Neural progenitor cell (in vitro differentiated cells): ENCODE results near the gene ZNF385C. TPM values are rescaled to one million over a fixed set of nuclear protein-coding genes. Genes with fewer than 3 reads are reported as not detected.

Experiments
- DNase-seq: peaks from one replicate; pipeline ENCODE4 v3.0.0-alpha.2; 2016; ENCODE audit warnings: low spot score
- H2AFZ ChIP-seq: fragments of 200-600 bp; sonication (generic); replicated peaks from 2 replicates; pipeline ENCODE4 v1.6.1; 2016; ENCODE audit warnings: antibody characterized with exemption
- H3F3A ChIP-seq: fragments of 200-600 bp; sonication (generic); 2 replicates; pipeline ENCODE4 v1.6.1; 2016; ENCODE audit warnings: antibody characterized with exemption, low read depth
- H3K27ac ChIP-seq: fragments of 200-600 bp; sonication (generic); 2 replicates; pipeline ENCODE4 v1.5.1; 2016; ENCODE audit warnings: mild to moderate bottlenecking
- H3K27me3 ChIP-seq: fragments of 200-600 bp; sonication (generic); 2 replicates; pipeline ENCODE4 v1.6.1; 2016; ENCODE audit warnings: mild to moderate bottlenecking, moderate library complexity
- H3K36me3 ChIP-seq: fragments of 200-600 bp; sonication (generic); 2 replicates; pipeline ENCODE4 v1.5.1; 2016
- H3K4me1 ChIP-seq: fragments of 200-600 bp; sonication (generic); 2 replicates; pipeline ENCODE4 v1.6.1; 2016; ENCODE audit warnings: mixed run types
- H3K4me2 ChIP-seq: fragments of 200-600 bp; sonication (generic); 2 replicates; pipeline ENCODE4 v1.6.1; 2016
- H3K4me3 ChIP-seq: fragments of 200-600 bp; sonication (generic); 2 replicates; pipeline ENCODE4 v1.5.1; 2016
- H3K79me2 ChIP-seq: fragments of 200-600 bp; sonication (generic); 2 replicates; pipeline ENCODE4 v1.6.1; 2016; ENCODE audit warnings: low read depth
- H3K9ac ChIP-seq: fragments of 200-600 bp; sonication (generic); 2 replicates; pipeline ENCODE4 v1.6.1; 2016
- H3K9me3 ChIP-seq: fragments of 200-600 bp; sonication (generic); 2 replicates; pipeline ENCODE4 v1.5.1; 2016; ENCODE audit warnings: low read depth
- H4K20me1 ChIP-seq: fragments of 200-600 bp; sonication (generic); 2 replicates; pipeline ENCODE4 v1.6.1; 2016; ENCODE audit warnings: low read depth
- H3K27ac Mint-ChIP-seq: 3 replicates; pipeline ENCODE4 v1.8.0; 2021; ENCODE audit warnings: mixed read lengths
- H3K27me3 Mint-ChIP-seq: 2 replicates; pipeline ENCODE4 v1.8.0; 2022; ENCODE audit warnings: low read depth, mild to moderate bottlenecking, inconsistent platforms, moderate library complexity, mixed read lengths; ENCODE audit not compliant: insufficient read depth
- H3K36me3 Mint-ChIP-seq: 3 replicates; pipeline ENCODE4 v1.8.0; 2021; ENCODE audit warnings: mixed read lengths
- H3K4me1 Mint-ChIP-seq: 3 replicates; pipeline ENCODE4 v1.8.0; 2021; ENCODE audit warnings: mixed read lengths
- H3K4me3 Mint-ChIP-seq: 3 replicates; pipeline ENCODE4 v1.8.0; 2021; ENCODE audit warnings: mild to moderate bottlenecking, moderate library complexity, mixed read lengths
- H3K9me3 Mint-ChIP-seq: 3 replicates; pipeline ENCODE4 v1.8.0; 2020; ENCODE audit warnings: mixed read lengths
- EZH2 ChIP-seq: fragments of 200-600 bp; sonication (generic); IDR thresholded peaks from 2 replicates; pipeline ENCODE4 v1.6.1; 2017; ENCODE audit warnings: antibody characterized with exemption, mild to moderate bottlenecking, moderate library complexity
- EZH2phosphoT487 ChIP-seq: fragments of 200-600 bp; sonication (generic); IDR thresholded peaks from 2 replicates; pipeline ENCODE4 v1.6.1; 2017; ENCODE audit warnings: antibody characterized with exemption
- total RNA-seq: library from RNA; depleted of rRNA; stranded (reverse); fragments of >200 nt; gene quantifications from 2 replicates; pipeline ENCODE4 v1.2.3, GENCODE V29; 2015; ENCODE audit warnings: low replicate concordance
- TF ChIP-seq, protein P1 (sequence below): fragments of 200-600 bp; sonication (generic); IDR thresholded peaks from 2 replicates; pipeline ENCODE4 v1.5.1; 2017; ENCODE audit warnings: antibody characterized with exemption, mild to moderate bottlenecking

The ZNF385C gene
- total RNA-seq, 1 donor from 2014 or later = 5.0 TPM

GRCh38 chr17:42077755-42078154, 20.5 kb downstream of the ZNF385C start:
- H3F3A ChIP-seq = peaks cover 5% of the 10 kb centered on the region
- H3K4me3 Mint-ChIP-seq = no peak overlapping the region
- no peak overlapping the region for H3K9ac ChIP-seq
- no peaks in the 10 kb centered on the region for H3K36me3 ChIP-seq
- no peak overlapping the region for H3K27ac ChIP-seq
- no peaks in the 10 kb centered on the region for H3K9me3 ChIP-seq
- H3K79me2 ChIP-seq = no peaks in the 10 kb centered on the region
- peaks cover 17% of the 10 kb centered on the region for H3K27me3 Mint-ChIP-seq
- H3K4me1 Mint-ChIP-seq = peaks cover 12% of the 10 kb centered on the region
- no peaks in the 10 kb centered on the region for H4K20me1 ChIP-seq
- H3K4me3 ChIP-seq = no peak overlapping the region
- no peak for DNase-seq
- H2AFZ ChIP-seq = peak overlapping the region; percentile 38
- no peaks in the 10 kb centered on the region for H3K36me3 Mint-ChIP-seq
- peaks cover 9% of the 10 kb centered on the region for H3K4me1 ChIP-seq
- TF ChIP-seq, protein P1, sequence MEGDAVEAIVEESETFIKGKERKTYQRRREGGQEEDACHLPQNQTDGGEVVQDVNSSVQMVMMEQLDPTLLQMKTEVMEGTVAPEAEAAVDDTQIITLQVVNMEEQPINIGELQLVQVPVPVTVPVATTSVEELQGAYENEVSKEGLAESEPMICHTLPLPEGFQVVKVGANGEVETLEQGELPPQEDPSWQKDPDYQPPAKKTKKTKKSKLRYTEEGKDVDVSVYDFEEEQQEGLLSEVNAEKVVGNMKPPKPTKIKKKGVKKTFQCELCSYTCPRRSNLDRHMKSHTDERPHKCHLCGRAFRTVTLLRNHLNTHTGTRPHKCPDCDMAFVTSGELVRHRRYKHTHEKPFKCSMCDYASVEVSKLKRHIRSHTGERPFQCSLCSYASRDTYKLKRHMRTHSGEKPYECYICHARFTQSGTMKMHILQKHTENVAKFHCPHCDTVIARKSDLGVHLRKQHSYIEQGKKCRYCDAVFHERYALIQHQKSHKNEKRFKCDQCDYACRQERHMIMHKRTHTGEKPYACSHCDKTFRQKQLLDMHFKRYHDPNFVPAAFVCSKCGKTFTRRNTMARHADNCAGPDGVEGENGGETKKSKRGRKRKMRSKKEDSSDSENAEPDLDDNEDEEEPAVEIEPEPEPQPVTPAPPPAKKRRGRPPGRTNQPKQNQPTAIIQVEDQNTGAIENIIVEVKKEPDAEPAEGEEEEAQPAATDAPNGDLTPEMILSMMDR = no peak
- no peak for TF ChIP-seq EZH2phosphoT487
- peaks cover 12% of the 10 kb centered on the region for H3K27me3 ChIP-seq
- H3K4me2 ChIP-seq = no peak overlapping the region
- H3K9me3 Mint-ChIP-seq = no peaks in the 10 kb centered on the region
- H3K27ac Mint-ChIP-seq = no peak overlapping the region

GRCh38 chr17:42076797-42077559, 21.3 kb downstream of the ZNF385C start:
- Histone ChIP-seq H2AFZ (no peak overlapping the region), H3K27ac (no peak overlapping the region), H3K36me3 (no peaks in the 10 kb centered on the region), H3K79me2 (no peaks in the 10 kb centered on the region), H4K20me1 (no peaks in the 10 kb centered on the region), H3F3A (peaks cover 5% of the 10 kb centered on the region), H3K9ac (no peak overlapping the region), H3K4me3 (no peak overlapping the region), H3K4me1 (peaks cover 12% of the 10 kb centered on the region), H3K9me3 (no peaks in the 10 kb centered on the region), H3K27me3 (peaks cover 20% of the 10 kb centered on the region), H3K4me2 (no peak overlapping the region)
- DNase-seq = no peak
- Mint-ChIP-seq H3K4me3 (no peak overlapping the region), H3K27me3 (peaks cover 20% of the 10 kb centered on the region), H3K36me3 (no peaks in the 10 kb centered on the region), H3K9me3 (no peaks in the 10 kb centered on the region), H3K4me1 (peaks cover 12% of the 10 kb centered on the region), H3K27ac (no peak overlapping the region)
- TF ChIP-seq, protein P1 = no peak
- TF ChIP-seq EZH2phosphoT487 (no peak), EZH2 (no peak)

DNA sequence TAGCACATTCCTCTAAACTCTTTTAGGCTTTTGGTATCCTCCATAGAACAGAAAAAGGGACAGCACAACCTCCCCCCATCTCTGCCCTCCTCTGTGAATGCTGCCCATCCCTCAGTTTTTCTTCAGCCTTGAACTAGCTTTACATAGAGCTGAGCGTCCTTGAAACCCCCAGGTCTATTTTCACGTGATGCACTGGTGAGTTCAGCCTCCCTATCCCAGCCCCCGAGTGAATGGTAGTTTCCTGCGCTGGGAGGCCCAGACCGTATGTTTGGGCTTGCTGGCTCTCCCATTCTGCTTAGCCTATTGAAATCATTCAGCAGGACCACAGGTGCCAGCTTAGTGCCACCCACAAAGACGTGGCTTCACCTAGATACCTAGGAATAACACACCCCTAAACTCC, 22.5 kb downstream of the ZNF385C start:
- no peak overlapping the region for H3K4me2 ChIP-seq
- no peak overlapping the region for H3K9ac ChIP-seq
- H3K27ac ChIP-seq = no peak overlapping the region
- Mint-ChIP-seq H3K27ac (no peak overlapping the region), H3K27me3 (peaks cover 29% of the 10 kb centered on the region), H3K36me3 (no peaks in the 10 kb centered on the region), H3K9me3 (no peaks in the 10 kb centered on the region), H3K4me1 (peaks cover 12% of the 10 kb centered on the region), H3K4me3 (peak overlapping the region; percentile 22)
- no peaks in the 10 kb centered on the region for H4K20me1 ChIP-seq
- no peaks in the 10 kb centered on the region for H3K9me3 ChIP-seq
- H3F3A ChIP-seq = peaks cover 5% of the 10 kb centered on the region
- H3K79me2 ChIP-seq = no peaks in the 10 kb centered on the region
- no peak for TF ChIP-seq EZH2
- H3K4me3 ChIP-seq = no peak overlapping the region
- H3K27me3 ChIP-seq = peaks cover 30% of the 10 kb centered on the region
- no peaks in the 10 kb centered on the region for H3K36me3 ChIP-seq
- no peak for DNase-seq
- H2AFZ ChIP-seq = no peak overlapping the region
- H3K4me1 ChIP-seq = peaks cover 12% of the 10 kb centered on the region
